ENCODE measurements around the gene DCAF4.
"Not testable (repeated sequence)": the region's sequence is repeated elsewhere in the genome, so short reads cannot be mapped to it uniquely, and the experiment has no call there.

Gene DCAF4

DNA sequence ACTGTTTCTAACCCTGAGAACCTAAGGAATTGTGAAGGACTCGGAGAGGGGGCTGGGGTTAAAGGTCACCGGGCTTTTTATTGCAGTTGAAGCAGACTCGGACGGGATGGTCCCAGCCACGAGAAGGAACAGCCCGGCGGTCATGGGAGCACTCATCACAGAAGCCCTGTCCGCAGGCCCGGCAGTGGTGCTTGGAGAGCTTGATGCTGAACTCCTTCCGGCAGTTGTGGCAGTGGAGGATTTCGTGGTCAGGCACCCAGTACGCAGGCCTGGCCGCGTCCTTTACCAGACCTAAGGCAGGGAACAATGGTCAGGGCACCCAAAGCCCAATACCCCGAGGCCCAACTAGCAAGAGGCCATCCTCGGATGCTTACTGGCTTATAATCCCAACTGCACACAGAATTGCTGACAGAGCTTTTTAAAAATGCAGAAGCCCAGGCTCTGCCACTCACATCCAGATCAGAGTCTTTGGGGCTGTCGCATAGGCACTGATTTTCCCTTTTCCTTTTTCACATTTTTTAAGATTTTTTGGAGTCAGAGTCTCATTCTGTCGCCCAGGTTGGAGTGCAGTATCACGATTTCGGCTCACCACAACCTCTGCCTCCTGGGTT lies 44.7 kb downstream of the DCAF4 start:
- no peak for DNase-seq (ENCODE audit: low spot score)

DNA sequence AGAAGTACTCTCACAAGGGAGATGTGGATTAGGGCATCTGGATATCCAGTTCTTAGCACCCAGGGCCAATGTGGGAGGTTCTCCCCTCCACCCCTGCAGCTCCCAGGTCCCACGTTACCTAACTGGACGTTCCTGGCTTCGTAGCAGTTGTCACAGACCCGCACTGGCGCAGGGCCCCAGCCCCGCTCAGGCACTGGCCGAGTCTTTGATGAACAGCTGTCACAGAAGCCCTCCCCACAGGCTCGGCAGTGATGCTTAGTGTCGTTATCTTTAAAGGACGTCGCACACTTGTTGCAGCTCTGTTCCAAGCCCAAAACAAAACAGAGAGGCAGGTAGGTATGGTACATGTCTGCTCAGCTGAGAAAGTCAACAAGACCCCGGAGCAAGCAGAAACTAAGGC lies 48.4 kb downstream of the DCAF4 start:
- DNase-seq (ENCODE audit: low spot score), result no peak

DNA sequence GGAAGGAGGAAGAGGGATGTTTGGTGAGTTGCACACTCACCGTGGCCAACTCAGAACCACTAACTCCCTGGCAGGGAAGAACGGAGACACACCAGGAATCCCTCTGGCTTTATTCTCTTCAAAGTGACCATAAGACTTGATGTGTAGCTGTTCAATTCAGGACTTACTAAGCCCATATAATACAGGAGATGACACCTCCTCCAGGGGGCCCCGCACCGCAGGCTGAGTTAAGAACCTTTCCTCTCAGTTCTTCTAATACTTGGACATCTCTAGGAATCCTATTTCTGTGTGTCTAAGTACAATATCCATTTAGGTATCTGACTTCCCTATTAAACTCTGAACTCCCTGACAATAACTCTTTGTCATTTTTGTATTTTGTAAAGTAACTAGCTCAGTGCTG lies 49.5 kb downstream of the DCAF4 start:
- no peak for DNase-seq (ENCODE audit: low spot score)

DNA sequence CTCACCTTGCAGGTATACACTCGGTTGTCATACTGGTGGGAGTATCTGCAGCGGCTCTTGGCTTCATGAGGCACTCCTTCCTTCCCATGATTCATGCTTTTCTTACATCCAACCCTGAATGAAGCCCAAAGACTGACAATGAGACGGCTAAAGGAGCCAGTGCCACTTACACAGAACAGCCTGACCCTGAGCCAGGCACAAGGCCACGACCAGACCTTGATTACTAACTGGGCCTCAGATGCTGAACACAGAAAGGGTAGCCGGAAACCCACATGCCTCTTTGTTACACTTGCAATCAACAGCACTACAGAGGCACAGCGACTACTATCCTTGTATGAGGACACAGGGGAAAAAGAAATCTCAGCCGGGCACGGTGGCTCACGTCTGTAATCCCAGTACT lies 52.6 kb downstream of the DCAF4 start:
- DNase-seq (ENCODE audit: low spot score), result no peak

DNA sequence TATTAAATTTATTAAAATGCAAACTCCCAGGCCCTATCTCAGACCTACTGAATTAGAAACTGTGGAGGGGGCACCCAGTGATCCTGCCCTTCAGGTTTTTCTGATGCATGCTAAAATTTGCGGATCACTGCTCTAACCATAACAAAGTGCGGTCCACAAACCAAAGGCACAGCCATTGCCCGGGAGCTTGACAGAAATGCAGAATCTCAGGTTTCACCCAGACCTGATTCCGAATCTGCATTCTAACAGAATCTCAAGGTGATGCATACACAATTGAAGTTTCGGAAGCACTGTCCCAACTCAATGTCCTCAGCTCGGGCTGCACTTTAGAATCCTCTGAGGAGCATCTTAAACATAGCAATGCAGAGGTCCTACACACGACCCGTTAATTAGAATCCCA lies 54.6 kb downstream of the DCAF4 start:
- no peak for DNase-seq (ENCODE audit: low spot score)

DNA sequence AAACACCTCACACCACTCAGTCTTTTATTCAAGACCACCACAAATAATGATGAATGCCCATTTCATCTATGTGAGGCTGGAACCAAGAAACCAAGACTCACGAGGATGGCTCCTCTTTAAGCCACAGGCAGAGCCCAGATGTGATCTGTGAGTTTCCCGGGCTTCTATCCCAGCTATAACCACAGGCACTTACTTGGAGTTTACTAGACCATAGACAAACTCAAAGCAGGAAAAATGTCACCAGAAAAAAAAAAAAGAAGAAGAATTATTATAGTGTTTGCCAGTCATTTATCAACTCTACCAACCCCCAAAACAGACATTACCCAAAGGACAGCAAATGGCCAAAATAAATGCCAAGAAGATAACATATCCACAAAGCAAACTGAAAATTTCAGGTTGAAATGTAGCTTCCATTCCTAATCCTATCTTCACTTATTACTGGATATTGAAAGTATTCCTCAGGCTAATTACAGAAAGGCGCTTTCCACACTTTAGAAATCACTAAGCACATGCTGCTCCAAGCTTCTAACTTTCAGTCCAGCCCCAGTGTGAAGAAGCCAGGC lies 56.0 kb downstream of the DCAF4 start:
- DNase-seq (ENCODE audit: low spot score), result no peak

DNA sequence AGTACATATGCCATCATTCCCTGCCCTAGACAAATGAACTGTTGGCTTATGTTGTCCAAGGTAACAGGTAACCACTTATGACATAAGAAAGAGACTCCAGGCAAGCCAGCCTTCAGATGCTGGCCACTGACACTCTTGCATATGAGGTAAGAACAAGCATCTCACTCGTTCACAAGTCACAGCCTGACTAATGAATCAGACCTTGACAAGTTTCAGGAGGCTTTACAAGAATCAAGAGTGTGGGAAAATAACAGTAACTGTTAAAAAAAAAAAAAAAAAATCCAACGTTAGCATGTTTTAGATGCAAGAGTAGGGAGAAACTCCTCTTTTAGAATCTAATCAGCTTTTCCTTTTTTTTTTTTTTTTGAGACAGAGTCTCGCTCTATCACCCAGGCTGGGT lies 60.0 kb downstream of the DCAF4 start:
- DNase-seq (ENCODE audit: low spot score), result no peak

DNA sequence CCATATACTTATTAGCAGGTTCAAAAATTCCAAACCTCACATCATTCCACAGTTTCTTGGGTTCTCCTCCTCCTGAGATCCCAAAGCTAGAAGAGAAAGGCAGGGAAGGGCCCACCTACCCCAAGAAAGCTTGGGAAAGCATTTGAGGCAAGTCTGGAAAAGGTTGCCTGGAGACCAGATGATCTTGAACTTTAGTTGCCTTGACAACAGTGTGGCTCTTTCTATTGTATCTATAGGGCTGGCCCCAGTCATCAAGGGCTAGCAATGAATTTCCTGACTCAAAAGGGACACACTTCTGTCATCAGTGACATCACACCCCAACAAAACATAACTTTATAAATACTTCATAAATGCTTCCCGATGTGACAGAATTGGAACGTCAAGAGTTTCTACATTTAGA lies 60.6 kb downstream of the DCAF4 start:
- no peak for DNase-seq (ENCODE audit: low spot score)

DNA sequence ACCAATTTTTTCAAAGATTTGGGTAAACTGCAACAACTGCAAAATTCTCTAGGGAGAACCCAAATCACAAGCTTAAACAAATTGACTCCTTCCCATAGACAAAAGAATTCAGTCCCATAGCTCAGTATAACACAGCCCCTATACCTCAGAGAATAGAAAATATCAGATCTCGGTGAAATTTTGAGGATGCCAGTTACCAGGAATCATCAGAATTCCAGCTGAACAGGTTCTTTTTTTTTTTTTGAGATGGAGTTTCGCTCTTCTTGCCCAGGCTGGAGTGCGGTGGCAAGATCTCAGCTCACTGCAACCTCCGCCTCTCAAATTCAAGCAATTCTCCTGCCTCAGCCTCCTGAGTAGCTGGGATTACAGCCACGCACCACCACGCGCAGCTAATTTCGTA lies 63.9 kb downstream of the DCAF4 start:
- no peak for DNase-seq (ENCODE audit: low spot score)

DNA sequence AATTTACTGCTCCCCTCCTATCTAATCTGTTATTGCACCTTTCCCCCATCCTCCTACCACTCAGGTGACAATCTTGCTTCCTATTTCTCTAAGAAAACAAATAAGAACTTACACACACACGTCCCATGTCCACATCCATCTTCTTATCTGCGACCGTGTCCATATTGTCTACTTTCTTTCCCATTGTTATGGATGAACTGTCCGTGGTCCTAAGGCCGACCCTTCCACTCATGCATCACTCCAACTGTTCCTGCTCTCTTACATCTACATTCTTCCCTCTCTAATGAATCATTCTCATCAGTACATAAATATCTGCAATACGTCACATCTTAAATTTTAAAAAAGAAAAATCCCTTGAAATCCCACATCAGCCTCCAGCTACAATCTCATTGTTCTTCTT lies 70.7 kb downstream of the DCAF4 start:
- DNase-seq (ENCODE audit: low spot score), result no peak

DNA sequence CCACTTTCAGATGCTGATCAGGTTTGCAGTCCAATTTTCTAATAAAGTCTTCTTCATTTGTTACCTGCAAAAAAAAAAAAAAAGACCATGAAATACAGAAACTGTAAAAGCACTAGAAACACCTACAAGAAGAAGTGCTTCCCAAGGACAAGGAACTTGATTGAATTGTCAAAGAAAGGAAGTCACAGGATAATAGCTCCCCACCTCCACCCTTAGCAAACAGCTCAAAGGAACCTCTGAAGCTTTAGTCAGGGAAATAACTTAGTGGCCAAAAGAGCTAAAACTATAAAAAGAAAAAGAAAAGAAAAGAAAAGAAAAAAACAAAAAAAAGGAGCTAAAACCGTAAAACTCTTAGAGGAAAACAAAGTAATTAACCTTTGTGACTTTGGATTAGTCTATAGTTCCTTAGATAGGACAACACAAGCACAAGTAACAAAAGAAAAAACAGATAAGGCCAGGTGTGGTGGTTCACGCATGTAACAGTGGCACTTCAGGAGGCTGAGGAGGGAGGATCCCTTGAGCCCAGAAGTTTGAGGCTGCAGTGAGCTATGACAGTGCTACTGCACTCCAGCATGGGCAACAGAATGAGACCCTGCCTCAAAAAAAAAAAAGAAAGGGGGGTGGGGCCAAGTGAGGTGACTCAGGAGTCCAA lies 72.1 kb downstream of the DCAF4 start:
- no peak for DNase-seq (ENCODE audit: low spot score)

DNA sequence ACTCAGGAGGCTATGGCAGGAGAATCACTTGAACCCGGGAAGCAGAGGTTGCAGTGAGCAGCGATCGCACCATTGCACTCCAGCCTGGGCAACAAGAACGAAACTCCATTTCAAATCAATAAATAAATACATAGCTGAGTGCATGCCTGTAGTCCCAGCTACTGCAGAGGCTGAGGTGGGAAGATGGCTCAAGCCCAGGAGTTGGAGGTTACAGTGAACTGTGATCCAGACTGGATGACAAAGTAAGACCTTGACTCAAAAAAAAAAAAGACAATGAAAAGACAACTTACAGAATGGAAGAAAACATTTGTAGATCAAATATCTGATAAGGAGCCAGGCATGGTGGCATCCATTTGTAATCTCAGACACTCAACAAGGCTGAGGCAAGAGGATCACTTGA lies 73.1 kb downstream of the DCAF4 start:
- no peak for DNase-seq (ENCODE audit: low spot score)

DNA sequence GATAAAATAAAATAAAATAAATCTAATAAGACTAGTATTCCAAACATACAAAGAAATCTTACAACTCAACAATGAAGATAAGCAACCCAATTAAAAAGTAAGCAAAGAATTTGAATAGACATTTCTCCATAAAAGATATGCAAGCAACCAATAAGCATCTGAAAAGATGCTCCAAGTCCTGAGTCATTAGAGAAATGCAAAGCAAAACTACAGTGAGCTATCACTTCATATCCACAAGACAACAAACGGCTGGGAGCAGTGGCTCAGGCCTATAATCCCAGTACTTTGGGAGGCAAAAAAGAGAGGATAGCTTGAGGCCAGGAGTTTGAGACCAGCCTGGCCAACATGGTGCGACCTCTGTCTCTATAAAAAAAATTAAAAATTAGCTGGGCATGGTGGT lies 73.8 kb downstream of the DCAF4 start:
- DNase-seq (ENCODE audit: low spot score), result no peak

DNA sequence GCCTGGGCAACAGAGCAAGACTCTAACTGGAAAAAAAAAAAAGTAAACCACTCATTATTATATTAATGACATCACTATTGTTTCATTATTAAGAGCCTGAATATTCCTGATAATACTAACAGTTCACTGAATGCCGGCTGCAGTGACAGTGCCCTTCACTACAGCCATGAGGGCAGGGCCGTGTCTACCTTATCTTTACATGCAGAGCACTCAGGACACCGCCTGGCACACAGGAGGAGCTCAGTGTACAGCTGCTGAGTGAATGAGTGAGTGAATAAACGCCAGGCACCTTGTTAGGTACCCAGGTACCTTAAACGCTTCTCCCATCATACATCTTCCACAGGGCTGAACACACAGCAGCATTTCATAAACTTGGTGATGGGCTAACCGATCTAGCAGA lies 77.4 kb downstream of the DCAF4 start:
- DNase-seq (ENCODE audit: low spot score), result no peak

DNA sequence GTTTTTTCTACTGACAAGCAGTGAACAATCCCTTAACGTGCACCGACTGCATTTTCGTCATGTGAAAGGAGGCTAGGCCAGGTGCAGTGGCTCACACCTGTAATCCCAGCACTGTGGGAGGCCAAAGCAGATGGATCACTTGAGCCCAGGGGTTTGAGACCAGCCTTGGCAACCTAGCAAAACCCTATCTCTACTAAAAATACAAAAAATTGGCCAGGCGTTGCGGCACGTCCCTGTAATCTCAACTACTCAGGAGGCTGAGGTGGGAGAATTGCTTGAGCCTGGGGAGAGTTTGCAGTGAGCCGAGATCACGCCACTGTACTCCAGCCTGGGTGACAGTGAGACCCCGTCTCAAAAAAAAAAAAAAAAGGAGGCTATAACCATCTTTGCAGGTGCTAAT lies 78.4 kb downstream of the DCAF4 start:
- not testable (repeated sequence) for DNase-seq (ENCODE audit: low spot score)

DNA sequence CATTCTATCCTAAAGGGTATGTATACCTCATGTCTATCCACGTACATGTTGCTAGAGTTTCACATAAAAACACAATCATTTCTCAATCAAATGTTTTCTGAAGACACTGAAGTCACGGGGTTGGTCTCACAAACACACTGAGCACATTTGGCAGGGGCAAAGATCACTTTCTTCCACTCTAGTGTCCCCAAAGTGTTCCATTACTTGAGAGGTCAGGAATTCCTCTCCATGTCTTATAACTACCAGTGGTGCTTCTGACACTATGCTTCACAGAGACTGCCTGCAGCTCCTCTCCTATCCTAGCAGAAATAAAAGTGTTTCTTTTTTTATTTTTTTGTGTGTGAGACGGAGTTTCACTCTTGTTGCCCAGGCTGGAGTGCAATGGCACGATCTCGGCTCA lies 81.6 kb downstream of the DCAF4 start:
- no peak for DNase-seq (ENCODE audit: low spot score)

DNA sequence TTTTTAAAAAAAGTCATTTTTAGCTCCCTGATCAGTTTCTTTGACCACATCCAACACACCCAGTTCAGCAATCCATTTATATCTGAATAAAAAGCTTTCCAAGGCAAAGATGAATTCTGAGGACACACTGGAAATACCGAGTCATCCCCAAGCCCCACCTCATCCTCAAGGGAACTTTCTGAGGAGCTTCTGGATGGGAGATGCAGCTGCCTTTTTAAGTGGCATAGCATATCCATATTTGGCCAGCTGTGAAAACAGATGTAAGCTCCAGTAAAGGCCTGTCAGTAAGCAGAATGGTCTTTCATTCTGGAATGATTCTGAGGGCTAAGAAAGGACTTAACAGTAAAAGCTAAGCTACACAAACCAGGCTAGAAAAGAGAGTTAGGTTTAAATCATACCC lies 82.2 kb downstream of the DCAF4 start:
- DNase-seq (ENCODE audit: low spot score), result no peak
